HCT116 (cell line): ENCODE data around the gene SNRNP25. TPM values are rescaled to one million over a fixed set of nuclear protein-coding genes. Genes with fewer than 3 reads are reported as not detected.

Experiments
- ATAC-seq: fragments of 200-7000 bp; cut with Tn5 transposase; 2 replicates; pipeline ENCODE4 v1.9.1; 2020; ENCODE audit warnings: mild to moderate bottlenecking, moderate library complexity
- BruUV-seq: library from RNA; stranded (reverse); fragments of 400-500 nt; replicated peaks from 2 replicates; lab custom pipeline; 2021; lab: Mats Ljungman, UMichigan
- CTCF ChIA-PET: fragments of 300-600 bp; sonication (Branson Sonifier 250); formaldehyde crosslinking; loops from one replicate; lab custom pipeline; 2021; ENCODE audit warnings: antibody characterized with exemption; lab: Charles Lee
- POLR2A ChIA-PET: fragments of 300-600, 350-600 bp; sonication (Branson Sonifier 250); formaldehyde crosslinking; loops from one replicate; lab custom pipeline; 2021; ENCODE audit warnings: antibody characterized with exemption; lab: Charles Lee
- RAD21 ChIA-PET, 2 experiments: fragments of 300-600 bp; sonication (Branson Sonifier 250); formaldehyde crosslinking; loops; one replicate each; lab custom pipeline; 2023; ENCODE audit warnings: low total read pairs in 2 of 2; ENCODE audit not compliant: uncharacterized antibody in 2 of 2, unreplicated experiment in 2 of 2, low non-redundant PET in 1 of 2; lab: Charles Lee
- DNase-seq: peaks from one replicate; pipeline ENCODE4 v3.0.0-alpha.2; 2010; ENCODE audit warnings: low read depth, low spot score
- H2AFZ ChIP-seq: fragments of 200-600 bp; shearing (Covaris generic), sonication (generic); 2 replicates; pipeline ENCODE4 v1.6.1; 2017; ENCODE audit warnings: low read depth, mixed run types, mixed read lengths, antibody characterized with exemption, low read length; ENCODE audit not compliant: poor library complexity, severe bottlenecking
- H3K27ac ChIP-seq: 2 replicates; pipeline ENCODE4 v1.5.1; 2012; ENCODE audit warnings: low read depth, low read length
- H3K27me3 ChIP-seq: fragments of 200-600 bp; sonication (generic); 2 replicates; pipeline ENCODE4 v1.6.1; 2016; ENCODE audit warnings: mixed run types, low read length, mixed read lengths; ENCODE audit not compliant: insufficient read depth
- H3K36me3 ChIP-seq, 2 experiments: fragments of 200-500 bp in 1 of 2; fragments of 200-600 bp in 1 of 2; sonication (Bioruptor generic) in 1 of 2; sonication (generic) in 1 of 2; 2 replicates each; pipeline versions ENCODE4 v1.5.1 to v1.6.1; 2014 to 2016; ENCODE audit warnings: low read length in 2 of 2, inconsistent platforms in 1 of 2, mixed read lengths in 1 of 2, mixed run types in 1 of 2; ENCODE audit not compliant: insufficient read depth in 2 of 2, control insufficient read depth in 1 of 2
- H3K4me1 ChIP-seq, 2 experiments: fragments of 200-600 bp in 1 of 2; sonication (generic) in 1 of 2; 2 replicates each; pipeline versions ENCODE4 v1.5.1 to v1.6.1; 2012 to 2017; ENCODE audit warnings: low read length in 2 of 2, inconsistent platforms in 1 of 2, mild to moderate bottlenecking in 1 of 2, mixed read lengths in 1 of 2, mixed run types in 1 of 2, moderate library complexity in 1 of 2; ENCODE audit not compliant: insufficient read depth in 2 of 2, control insufficient read depth in 1 of 2
- H3K4me2 ChIP-seq: fragments of 200-600 bp; sonication (generic); 2 replicates; pipeline ENCODE4 v1.6.1; 2017; ENCODE audit warnings: mixed run types, low read length, mixed read lengths
- H3K4me3 ChIP-seq, 2 experiments: fragments of 200-600 bp in 1 of 2; sonication (generic) in 1 of 2; replicated peaks in 1 of 2; 2 replicates each; pipeline ENCODE4 v1.5.1; 2011 to 2016; ENCODE audit warnings: low read length in 2 of 2, control low read depth in 1 of 2, low read depth in 1 of 2, mild to moderate bottlenecking in 1 of 2, mixed read lengths in 1 of 2, mixed run types in 1 of 2
- H3K79me2 ChIP-seq: fragments of 200-600 bp; sonication (generic); 2 replicates; pipeline ENCODE4 v1.6.1; 2017; ENCODE audit warnings: mild to moderate bottlenecking, mixed run types, low read length, moderate library complexity, mixed read lengths; ENCODE audit not compliant: insufficient read depth
- H3K9ac ChIP-seq: fragments of 200-600 bp; sonication (generic); 2 replicates; pipeline ENCODE4 v1.6.1; 2016; ENCODE audit warnings: low read length, mixed read lengths
- H3K9me2 ChIP-seq: fragments of 200-600 bp; sonication (generic), shearing (Covaris generic); 2 replicates; pipeline ENCODE4 v1.6.1; 2017; ENCODE audit warnings: mixed run types, mild to moderate bottlenecking, moderate library complexity; ENCODE audit not compliant: insufficient read depth
- H3K9me3 ChIP-seq, 2 experiments: fragments of 200-500 bp in 1 of 2; fragments of 200-600 bp in 1 of 2; sonication (Bioruptor generic) in 1 of 2; sonication (generic) in 1 of 2; 2 replicates each; pipeline ENCODE4 v1.6.1; 2014 to 2017; ENCODE audit warnings: low read length in 2 of 2, mixed read lengths in 2 of 2, inconsistent platforms in 1 of 2, low read depth in 1 of 2, mild to moderate bottlenecking in 1 of 2, mixed run types in 1 of 2, moderate library complexity in 1 of 2; ENCODE audit not compliant: control insufficient read depth in 1 of 2, insufficient read depth in 1 of 2
- H4K20me1 ChIP-seq: fragments of 200-600 bp; sonication (generic), shearing (Covaris generic); 2 replicates; pipeline ENCODE4 v1.6.1; 2017; ENCODE audit warnings: mixed run types, mild to moderate bottlenecking, moderate library complexity; ENCODE audit not compliant: insufficient read depth
- CEBPB ChIP-seq: IDR thresholded peaks from 2 replicates; pipeline ENCODE4 v1.6.1; 2012; ENCODE audit warnings: low read depth
- ELF1 ChIP-seq: IDR thresholded peaks from 2 replicates; pipeline ENCODE4 v1.6.1; 2012; ENCODE audit warnings: low read depth, borderline replicate concordance
- EZH2phosphoT487 ChIP-seq: fragments of 200-600 bp; IDR thresholded peaks from 2 replicates; pipeline ENCODE4 v1.6.1; 2018; ENCODE audit warnings: antibody characterized with exemption, borderline replicate concordance
- JUND ChIP-seq: IDR thresholded peaks from 2 replicates; pipeline ENCODE4 v1.6.1; 2012
- SP1 ChIP-seq: IDR thresholded peaks from 2 replicates; pipeline ENCODE4 v1.6.1; 2012; ENCODE audit warnings: low read depth
- TCF7L2 ChIP-seq: IDR thresholded peaks from 2 replicates; pipeline ENCODE4 v1.7.0; 2011; ENCODE audit warnings: borderline replicate concordance, inconsistent platforms; ENCODE audit not compliant: insufficient read depth, insufficient read length; ENCODE audit errors: extremely low read depth
- YY1 ChIP-seq: IDR thresholded peaks from 2 replicates; pipeline ENCODE4 v1.6.1; 2011; ENCODE audit warnings: low read length, low read depth, moderate library complexity, mild to moderate bottlenecking; ENCODE audit not compliant: insufficient replicate concordance; ENCODE audit errors: extremely low read depth
- ZFX ChIP-seq: fragments of 450-650 bp; IDR thresholded peaks from 2 replicates; pipeline ENCODE4 v1.6.1; 2017
- intact Hi-C: fragments of 100-400 bp; cut with micrococcal nuclease; formaldehyde crosslinking; loops from 2 replicates; pipeline ENCODE4 v1.10.0; 2022
- total RNA-seq: library from RNA; stranded (reverse); gene quantifications from one replicate; pipeline ENCODE4 v1.2.1, GENCODE V29; 2021; ENCODE audit not compliant: unreplicated experiment
- TF ChIP-seq, protein P1 (sequence below): IDR thresholded peaks from 2 replicates; pipeline ENCODE4 v1.6.1; 2012; ENCODE audit warnings: low read depth

SNRNP25 gene
- total RNA-seq, 1 experiment from 2014 or later: 24.5 TPM

DNA sequence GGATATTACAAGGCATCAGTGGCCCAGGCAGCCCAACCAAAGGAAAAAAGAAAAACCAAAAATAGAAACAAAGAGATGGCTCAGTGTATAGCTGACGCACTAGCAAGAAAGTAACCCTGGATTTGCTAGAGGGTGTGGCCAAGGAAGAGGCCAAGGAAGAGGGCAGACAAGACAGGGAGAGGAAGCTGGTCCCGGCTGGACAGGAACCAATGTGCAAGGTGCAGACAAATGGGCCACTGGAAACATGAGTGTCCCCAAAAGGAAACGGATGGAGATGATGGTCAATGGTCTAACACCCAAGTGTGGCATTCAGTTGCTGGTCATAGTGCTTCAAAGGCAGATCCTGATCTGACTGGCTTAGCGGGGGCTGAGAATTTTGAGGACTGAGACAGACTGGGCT lies 10.9 kb upstream of the SNRNP25 start:
- Histone ChIP-seq H3K9ac (no peak overlapping the region), H3K27me3 (no peaks in the 10 kb centered on the region), H3K9me3 (no peaks in the 10 kb centered on the region), H3K79me2 (no peaks in the 10 kb centered on the region; the same call in 1 of the 2 replicates), H4K20me1 (no peaks in the 10 kb centered on the region), H3K27ac (no peak overlapping the region), H3K4me2 (no peak overlapping the region), H2AFZ (no peak overlapping the region), H3K4me1 (peaks cover 0 to 7% of the 10 kb centered on the region in 2 experiments; a peak in 1 of 4 replicates), H3K36me3 (peaks cover 0 to 14% of the 10 kb centered on the region in 2 experiments; a peak in 2 of 4 replicates), H3K4me3 (no peak overlapping the region), H3K9me2 (no peaks in the 10 kb centered on the region)
- TF ChIP-seq JUND (no peak), ELF1 (no peak), EZH2phosphoT487 (no peak), CEBPB (no peak), YY1 (no peak), ZFX (no peak), TCF7L2 (no peak), SP1 (no peak)
- TF ChIP-seq, protein P1, sequence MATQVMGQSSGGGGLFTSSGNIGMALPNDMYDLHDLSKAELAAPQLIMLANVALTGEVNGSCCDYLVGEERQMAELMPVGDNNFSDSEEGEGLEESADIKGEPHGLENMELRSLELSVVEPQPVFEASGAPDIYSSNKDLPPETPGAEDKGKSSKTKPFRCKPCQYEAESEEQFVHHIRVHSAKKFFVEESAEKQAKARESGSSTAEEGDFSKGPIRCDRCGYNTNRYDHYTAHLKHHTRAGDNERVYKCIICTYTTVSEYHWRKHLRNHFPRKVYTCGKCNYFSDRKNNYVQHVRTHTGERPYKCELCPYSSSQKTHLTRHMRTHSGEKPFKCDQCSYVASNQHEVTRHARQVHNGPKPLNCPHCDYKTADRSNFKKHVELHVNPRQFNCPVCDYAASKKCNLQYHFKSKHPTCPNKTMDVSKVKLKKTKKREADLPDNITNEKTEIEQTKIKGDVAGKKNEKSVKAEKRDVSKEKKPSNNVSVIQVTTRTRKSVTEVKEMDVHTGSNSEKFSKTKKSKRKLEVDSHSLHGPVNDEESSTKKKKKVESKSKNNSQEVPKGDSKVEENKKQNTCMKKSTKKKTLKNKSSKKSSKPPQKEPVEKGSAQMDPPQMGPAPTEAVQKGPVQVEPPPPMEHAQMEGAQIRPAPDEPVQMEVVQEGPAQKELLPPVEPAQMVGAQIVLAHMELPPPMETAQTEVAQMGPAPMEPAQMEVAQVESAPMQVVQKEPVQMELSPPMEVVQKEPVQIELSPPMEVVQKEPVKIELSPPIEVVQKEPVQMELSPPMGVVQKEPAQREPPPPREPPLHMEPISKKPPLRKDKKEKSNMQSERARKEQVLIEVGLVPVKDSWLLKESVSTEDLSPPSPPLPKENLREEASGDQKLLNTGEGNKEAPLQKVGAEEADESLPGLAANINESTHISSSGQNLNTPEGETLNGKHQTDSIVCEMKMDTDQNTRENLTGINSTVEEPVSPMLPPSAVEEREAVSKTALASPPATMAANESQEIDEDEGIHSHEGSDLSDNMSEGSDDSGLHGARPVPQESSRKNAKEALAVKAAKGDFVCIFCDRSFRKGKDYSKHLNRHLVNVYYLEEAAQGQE: no peak
- BruUV-seq: no TSS peak
- CTCF ChIA-PET: no interaction called here
- POLR2A ChIA-PET: no interaction called here
- RAD21 ChIA-PET: no interaction called here
- ATAC-seq: no peak
- DNase-seq: no peak
- intact Hi-C loops: no loop called here
